Muscle layer of colon (tissue), 2 donors: ENCODE data around the gene KLHL3.

ENCODE experiments used
- H3K27ac ChIP-seq: one replicate; pipeline ENCODE4 v1.7.0; 2013; ENCODE audit warnings: low read depth, mild to moderate bottlenecking, low read length, moderate library complexity
- H3K27me3 ChIP-seq, 2 donors: one replicate each; pipeline ENCODE4 v1.7.0; 2013; ENCODE audit warnings: low read length in 2 of 2, mild to moderate bottlenecking in 2 of 2; ENCODE audit not compliant: insufficient read depth in 2 of 2, control insufficient read depth in 1 of 2
- H3K36me3 ChIP-seq: one replicate; pipeline ENCODE4 v1.7.0; 2013; ENCODE audit warnings: mild to moderate bottlenecking, low read length; ENCODE audit not compliant: insufficient read depth
- H3K4me1 ChIP-seq: one replicate; pipeline ENCODE4 v1.7.0; 2013; ENCODE audit warnings: mild to moderate bottlenecking, low read length; ENCODE audit not compliant: insufficient read depth
- H3K4me3 ChIP-seq, 2 donors: one replicate each; pipeline ENCODE4 v1.7.0; 2013; ENCODE audit warnings: low read length in 2 of 2, low read depth in 1 of 2, mild to moderate bottlenecking in 1 of 2, moderate library complexity in 1 of 2
- H3K9ac ChIP-seq: one replicate; pipeline ENCODE4 v1.7.0; 2013; ENCODE audit warnings: low read length
- H3K9me3 ChIP-seq: one replicate; pipeline ENCODE4 v1.7.0; 2013; ENCODE audit warnings: mild to moderate bottlenecking, low read length
- donor health status: abdominal sarcoma.
- donor health status: Adenocarcinoma of cecum.

KLHL3 gene

GRCh38 chr5:137638841-137639240 is 97.0 kb downstream of the KLHL3 start:
- Histone ChIP-seq H3K27ac (no peak overlapping the region), H3K27me3 (no peaks in the 10 kb centered on the region), H3K36me3 (no peaks in the 10 kb centered on the region), H3K4me3 (no peak overlapping the region), H3K9ac (no peak overlapping the region), H3K4me1 (no peaks in the 10 kb centered on the region), H3K9me3 (no peaks in the 10 kb centered on the region)

- Histone ChIP-seq H3K27ac (no peak overlapping the region), H3K9ac (no peak overlapping the region), H3K27me3 (no peaks in the 10 kb centered on the region), H3K9me3 (no peaks in the 10 kb centered on the region), H3K4me3 (no peak overlapping the region), H3K36me3 (no peaks in the 10 kb centered on the region), H3K4me1 (no peaks in the 10 kb centered on the region)
Measured at GRCh38 chr5:137636830-137637714, 98.8 kb downstream of the KLHL3 start.

GRCh38 chr5:137636099-137636498 is 99.8 kb downstream of the KLHL3 start:
- Histone ChIP-seq H3K9ac (no peak overlapping the region), H3K36me3 (no peaks in the 10 kb centered on the region), H3K9me3 (no peaks in the 10 kb centered on the region), H3K27ac (no peak overlapping the region), H3K4me3 (no peak overlapping the region), H3K4me1 (no peaks in the 10 kb centered on the region), H3K27me3 (no peaks in the 10 kb centered on the region)

- no peaks in the 10 kb centered on the region for H3K9me3 ChIP-seq
- no peak overlapping the region for H3K4me3 ChIP-seq
- H3K4me1 ChIP-seq: no peaks in the 10 kb centered on the region
- H3K27ac ChIP-seq: no peak overlapping the region
- no peak overlapping the region for H3K9ac ChIP-seq
- H3K27me3 ChIP-seq: no peaks in the 10 kb centered on the region
- H3K36me3 ChIP-seq: no peaks in the 10 kb centered on the region
Measured at GRCh38 chr5:137635521-137635921, 100.4 kb downstream of the KLHL3 start.

GRCh38 chr5:137633896-137634295 is 102.0 kb downstream of the KLHL3 start:
- Histone ChIP-seq H3K27me3 (no peaks in the 10 kb centered on the region), H3K9me3 (no peaks in the 10 kb centered on the region), H3K4me1 (no peaks in the 10 kb centered on the region), H3K27ac (no peak overlapping the region), H3K4me3 (no peak overlapping the region), H3K9ac (no peak overlapping the region), H3K36me3 (no peaks in the 10 kb centered on the region)

GRCh38 chr5:137632716-137633115 is 103.2 kb downstream of the KLHL3 start:
- no peaks in the 10 kb centered on the region for H3K9me3 ChIP-seq
- H3K36me3 ChIP-seq: no peaks in the 10 kb centered on the region
- H3K4me1 ChIP-seq: no peaks in the 10 kb centered on the region
- H3K27ac ChIP-seq: no peak overlapping the region
- no peak overlapping the region for H3K9ac ChIP-seq
- no peaks in the 10 kb centered on the region for H3K27me3 ChIP-seq
- H3K4me3 ChIP-seq: no peak overlapping the region

- H3K4me1 ChIP-seq: no peaks in the 10 kb centered on the region
- H3K36me3 ChIP-seq: no peaks in the 10 kb centered on the region
- H3K27ac ChIP-seq: no peak overlapping the region
- no peak overlapping the region for H3K4me3 ChIP-seq
- H3K9ac ChIP-seq: no peak overlapping the region
- H3K9me3 ChIP-seq: no peaks in the 10 kb centered on the region
- H3K27me3 ChIP-seq: no peaks in the 10 kb centered on the region
Measured at GRCh38 chr5:137631453-137631852, 104.4 kb downstream of the KLHL3 start.

- no peak overlapping the region for H3K27ac ChIP-seq
- H3K36me3 ChIP-seq: no peaks in the 10 kb centered on the region
- H3K4me1 ChIP-seq: no peaks in the 10 kb centered on the region
- H3K27me3 ChIP-seq: no peaks in the 10 kb centered on the region
- H3K9me3 ChIP-seq: no peaks in the 10 kb centered on the region
- H3K9ac ChIP-seq: no peak overlapping the region
- no peak overlapping the region for H3K4me3 ChIP-seq
Measured at GRCh38 chr5:137630972-137631370, 104.9 kb downstream of the KLHL3 start.

- no peaks in the 10 kb centered on the region for H3K4me1 ChIP-seq
- no peak overlapping the region for H3K27ac ChIP-seq
- H3K27me3 ChIP-seq: no peaks in the 10 kb centered on the region
- no peak overlapping the region for H3K9ac ChIP-seq
- H3K36me3 ChIP-seq: no peaks in the 10 kb centered on the region
- H3K9me3 ChIP-seq: no peaks in the 10 kb centered on the region
- H3K4me3 ChIP-seq: no peak overlapping the region
Measured at GRCh38 chr5:137630216-137630971, 105.5 kb downstream of the KLHL3 start.

- no peaks in the 10 kb centered on the region for H3K4me1 ChIP-seq
- no peak overlapping the region for H3K27ac ChIP-seq
- H3K9ac ChIP-seq: no peak overlapping the region
- no peaks in the 10 kb centered on the region for H3K9me3 ChIP-seq
- no peak overlapping the region for H3K4me3 ChIP-seq
- no peaks in the 10 kb centered on the region for H3K27me3 ChIP-seq
- H3K36me3 ChIP-seq: no peaks in the 10 kb centered on the region
Measured at GRCh38 chr5:137629646-137630045, 106.2 kb downstream of the KLHL3 start.

- Histone ChIP-seq H3K4me3 (no peak overlapping the region), H3K36me3 (no peaks in the 10 kb centered on the region), H3K27ac (no peak overlapping the region), H3K27me3 (no peaks in the 10 kb centered on the region), H3K9ac (no peak overlapping the region), H3K4me1 (no peaks in the 10 kb centered on the region), H3K9me3 (no peaks in the 10 kb centered on the region)
Measured at GRCh38 chr5:137627706-137628105, 108.2 kb downstream of the KLHL3 start.
